ENCODE measurements around the gene VSTM2L.

Gene VSTM2L

DNA sequence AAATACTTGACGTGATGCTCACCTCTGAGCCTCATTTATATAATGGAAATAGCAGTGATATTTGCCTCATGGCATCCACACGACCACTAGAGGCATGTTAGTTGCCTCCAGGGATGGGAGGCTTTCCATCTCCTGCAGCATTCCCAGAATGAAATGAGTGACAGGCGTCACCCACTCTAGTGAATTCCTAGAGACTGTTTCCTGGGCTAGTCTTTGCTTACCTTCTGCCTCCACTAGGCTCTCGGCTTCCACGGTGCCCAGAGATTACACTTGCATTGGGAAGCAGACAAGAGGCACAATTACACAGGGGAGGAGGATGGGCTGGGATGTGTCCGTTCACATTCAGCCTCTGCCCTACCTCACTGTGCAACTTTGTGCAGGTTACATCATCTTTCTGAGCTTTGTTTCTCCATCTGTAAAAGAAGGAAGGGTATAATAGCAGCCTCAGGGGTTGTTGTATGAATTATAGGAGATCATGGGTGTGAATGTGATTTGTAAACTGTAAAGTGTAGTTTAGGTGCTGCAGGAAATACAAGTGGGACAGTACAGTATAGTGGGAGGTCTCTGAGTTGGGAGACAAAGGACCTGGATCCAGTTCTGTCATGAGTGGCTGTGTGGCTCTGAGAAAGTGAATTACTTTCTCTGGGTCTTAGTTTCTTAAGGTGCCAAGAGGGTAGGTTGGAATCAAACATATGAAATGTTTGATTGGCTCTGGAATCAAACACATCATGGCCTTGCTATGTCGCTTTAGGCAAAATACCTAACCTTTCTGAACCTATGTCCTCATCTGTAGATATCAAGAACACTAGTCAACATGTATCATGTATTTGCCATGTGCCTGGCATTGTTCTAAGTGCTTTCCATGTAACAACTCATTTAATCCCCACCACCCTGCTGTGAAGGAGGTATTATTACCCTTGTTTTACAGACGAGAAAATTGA is 3.6 kb upstream of the VSTM2L start:
- DNase-seq (ENCODE audit: low read depth in 3 of 3): no peak

DNA sequence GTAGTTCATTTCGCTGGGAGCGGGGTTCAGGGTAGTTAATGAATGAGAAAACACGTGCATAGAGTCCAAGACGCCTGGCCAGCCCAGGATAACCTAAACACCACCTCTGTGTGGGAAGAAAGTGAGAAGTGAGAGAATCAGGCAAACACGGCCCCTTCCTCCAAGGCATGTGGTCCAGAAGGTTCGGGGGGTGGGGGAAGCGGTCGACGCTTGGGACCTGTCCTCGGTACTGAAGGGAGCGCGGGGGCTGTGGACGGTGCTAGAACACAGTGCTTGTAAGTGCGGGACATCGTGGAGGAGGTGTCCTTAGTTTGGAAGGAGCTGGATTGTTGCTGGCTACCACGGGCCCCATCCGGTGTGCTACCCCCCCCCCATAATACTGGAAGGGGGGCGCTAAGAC is 1.7 kb upstream of the VSTM2L start:
- no peak for DNase-seq (ENCODE audit: low read depth in 3 of 3)

DNA sequence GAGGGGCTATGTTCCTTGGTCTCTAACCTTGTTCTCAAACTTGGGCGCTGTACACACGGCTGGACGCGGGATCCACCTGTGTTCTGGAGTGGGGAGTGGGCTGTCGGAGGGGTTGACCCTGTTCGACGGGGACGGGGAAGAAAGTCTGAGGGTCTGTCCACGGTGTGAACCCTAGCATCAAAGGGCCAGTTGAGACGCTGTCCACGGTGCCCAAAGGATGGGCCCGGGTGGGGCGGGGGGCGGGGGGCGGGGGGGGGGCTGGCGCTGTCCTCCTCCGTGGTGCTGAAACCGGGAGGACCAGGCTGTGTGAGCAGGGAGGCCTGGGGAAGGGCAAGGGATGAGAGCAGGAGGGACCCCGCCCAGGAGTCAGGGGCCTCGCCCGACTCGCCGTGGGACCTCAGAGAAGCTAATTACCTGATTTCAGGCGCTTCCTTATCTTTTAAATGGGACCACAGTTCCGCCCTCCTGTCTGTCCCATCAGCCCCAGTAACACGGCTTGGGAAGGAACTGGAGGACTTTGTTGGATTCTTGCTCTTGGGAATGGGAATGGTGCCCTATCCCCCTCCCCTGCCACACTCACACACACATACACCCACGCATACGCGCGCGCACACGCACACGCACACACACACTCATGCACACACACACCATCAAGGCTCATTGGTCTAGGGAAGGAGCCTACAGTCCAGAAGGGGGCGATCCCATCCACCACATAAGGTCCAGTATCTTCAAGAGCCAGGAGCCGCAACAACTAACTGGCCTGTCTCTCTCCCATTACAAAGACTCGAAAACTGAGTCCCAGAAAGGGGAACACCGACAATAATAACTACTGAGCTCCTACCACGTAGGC is 1.0 kb upstream of the VSTM2L start:
- no peak for DNase-seq (ENCODE audit: low read depth in 3 of 3)

DNA sequence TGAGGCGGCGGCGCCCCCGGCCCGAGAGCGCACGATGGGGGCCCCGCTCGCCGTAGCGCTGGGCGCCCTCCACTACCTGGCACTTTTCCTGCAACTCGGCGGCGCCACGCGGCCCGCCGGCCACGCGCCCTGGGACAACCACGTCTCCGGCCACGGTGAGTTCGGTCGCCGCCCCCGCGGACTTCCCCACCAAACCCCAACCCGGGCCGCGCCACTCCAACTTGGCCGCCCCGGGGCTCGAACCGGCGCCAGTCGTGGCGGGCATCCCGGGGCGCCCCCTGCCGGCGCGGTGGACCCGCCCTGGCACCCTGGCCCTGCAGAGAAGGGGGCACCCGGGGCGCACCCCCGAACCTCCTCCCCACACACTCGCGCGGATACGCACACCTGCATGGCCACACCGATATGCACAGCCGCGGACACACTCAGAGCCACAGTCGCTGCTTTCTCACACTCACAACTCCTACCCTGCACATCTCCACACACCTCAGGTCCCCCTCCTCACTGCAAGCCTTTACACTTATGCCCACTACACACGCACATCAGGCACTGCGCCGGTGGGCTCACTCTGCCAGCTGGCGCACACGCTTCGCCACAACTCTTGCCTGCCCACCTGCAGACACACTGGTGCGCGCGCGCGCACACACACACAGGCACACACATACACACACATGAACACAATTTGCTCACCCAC is 535 bp downstream of the VSTM2L start:
- DNase-seq (ENCODE audit: low read depth in 3 of 3): no peak

DNA sequence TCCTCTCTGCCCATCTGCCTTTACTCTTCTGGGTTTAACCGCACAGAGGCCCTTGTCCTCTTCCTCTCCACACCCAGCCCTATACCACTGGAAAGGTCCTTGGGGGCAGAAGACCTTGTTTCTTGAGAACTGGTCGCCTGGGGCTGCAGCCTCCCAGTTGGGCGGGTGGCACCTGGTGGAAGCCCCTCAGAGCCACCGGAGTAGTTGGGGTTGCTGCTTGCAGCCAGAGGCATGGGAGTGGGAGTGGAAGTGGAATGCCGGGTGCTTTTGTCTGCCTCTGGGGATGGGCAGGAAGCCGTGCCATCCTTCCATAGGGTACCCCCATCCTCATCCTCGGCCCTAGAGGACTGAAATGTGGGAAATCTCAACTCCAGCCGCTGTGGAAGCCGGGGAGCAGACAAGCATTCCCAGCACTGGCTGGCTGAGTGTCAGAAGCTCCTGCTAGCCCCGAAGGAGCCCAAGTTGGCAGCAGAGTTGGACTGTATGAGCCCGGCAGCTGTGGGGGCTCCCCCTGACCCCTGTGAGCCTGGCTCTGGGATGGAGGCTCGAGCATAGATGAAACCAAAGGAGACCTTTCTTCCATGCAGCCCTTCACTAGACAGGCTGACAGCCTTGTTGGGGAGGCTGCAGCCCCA is 1.2 kb downstream of the VSTM2L start:
- DNase-seq (ENCODE audit: low read depth in 3 of 3): no peak

DNA sequence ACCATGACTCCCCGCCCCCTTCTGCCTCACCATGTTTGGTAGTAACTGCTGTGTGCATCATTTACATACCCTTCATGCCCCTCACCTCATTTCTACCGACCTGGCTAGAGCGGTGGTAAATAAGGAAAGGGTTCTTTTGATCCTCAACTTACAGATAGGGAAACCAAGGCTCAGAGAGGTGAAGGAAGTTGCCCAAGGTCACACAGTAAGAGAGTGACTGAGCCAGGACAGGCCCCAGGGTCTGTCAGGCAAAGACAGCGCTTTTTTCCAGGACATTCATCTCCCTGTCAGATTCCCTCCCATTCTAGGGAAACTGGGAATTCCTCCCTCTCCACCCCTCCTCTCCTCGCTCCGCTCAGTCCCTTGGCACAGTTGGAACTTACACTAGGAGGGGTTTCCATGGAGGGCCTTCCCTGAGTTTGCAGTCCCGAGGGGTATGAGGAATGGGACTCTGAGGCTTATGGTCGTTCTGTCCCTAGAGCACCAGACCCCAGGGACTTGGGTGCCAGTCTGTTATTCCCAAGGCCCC is 2.0 kb downstream of the VSTM2L start:
- DNase-seq (ENCODE audit: low read depth in 3 of 3): no peak

DNA sequence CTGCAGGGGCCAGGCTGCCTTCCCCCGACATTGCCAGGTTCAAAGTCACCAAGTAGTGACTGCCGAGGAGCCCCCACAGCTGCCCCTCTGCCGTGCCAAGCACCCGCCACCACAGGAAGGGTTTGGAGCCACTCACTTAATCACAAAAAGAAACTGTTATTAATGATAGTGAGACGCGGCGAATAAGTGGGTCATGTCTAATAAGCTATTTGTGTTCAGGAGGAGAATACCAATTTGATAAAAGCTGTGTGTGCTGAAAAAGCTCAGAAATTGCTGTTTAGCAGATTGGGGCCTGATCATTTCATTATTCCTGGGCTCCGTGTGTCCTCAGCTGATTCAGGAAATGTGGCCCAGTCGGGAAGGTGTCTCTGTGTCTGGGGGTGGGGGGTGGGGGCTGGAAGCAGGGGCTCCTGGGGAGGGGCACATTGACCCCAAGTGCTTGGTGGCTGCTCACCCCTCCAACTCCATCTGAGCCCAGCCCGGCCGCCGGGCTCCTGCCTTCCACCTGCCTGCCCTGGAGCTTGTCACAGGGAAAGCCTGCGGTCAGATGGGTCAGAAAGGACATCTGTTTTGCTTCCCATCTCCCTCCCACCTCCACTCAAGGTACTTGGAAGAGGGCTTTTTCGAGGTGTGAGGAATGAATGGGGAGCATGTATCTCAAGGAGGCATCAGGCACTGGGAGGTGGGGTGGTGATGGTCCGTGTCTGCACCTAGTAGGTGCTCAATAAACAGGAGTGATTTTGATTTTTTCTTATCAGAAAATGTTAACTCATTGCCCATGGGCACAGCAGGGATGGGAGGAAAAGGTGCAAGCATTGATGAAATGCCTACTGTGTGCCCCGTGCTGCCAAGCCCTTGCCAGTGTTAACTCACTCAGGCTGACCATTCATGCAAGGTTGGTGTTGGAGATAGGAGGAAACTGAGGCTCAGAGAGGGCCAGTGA is 3.0 kb downstream of the VSTM2L start:
- DNase-seq (ENCODE audit: low read depth in 3 of 3): no peak

DNA sequence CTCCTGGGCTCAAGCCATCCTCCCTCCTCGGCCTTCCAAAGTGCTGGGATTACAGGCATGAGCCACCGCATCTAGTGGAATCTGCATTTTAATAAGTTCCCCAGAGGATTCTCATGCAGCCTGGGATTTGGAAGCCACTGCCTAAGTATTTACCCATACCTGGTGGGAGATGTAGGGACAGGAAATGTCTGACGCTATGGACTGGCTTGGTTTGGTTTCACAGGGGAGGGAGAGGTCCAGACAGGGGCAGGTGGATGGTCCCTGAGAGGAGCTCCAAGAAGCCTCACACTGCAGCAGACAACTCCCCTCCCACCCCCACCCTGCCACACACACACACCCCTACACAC is 4.4 kb downstream of the VSTM2L start:
- no peak for DNase-seq (ENCODE audit: low read depth in 3 of 3)

DNA sequence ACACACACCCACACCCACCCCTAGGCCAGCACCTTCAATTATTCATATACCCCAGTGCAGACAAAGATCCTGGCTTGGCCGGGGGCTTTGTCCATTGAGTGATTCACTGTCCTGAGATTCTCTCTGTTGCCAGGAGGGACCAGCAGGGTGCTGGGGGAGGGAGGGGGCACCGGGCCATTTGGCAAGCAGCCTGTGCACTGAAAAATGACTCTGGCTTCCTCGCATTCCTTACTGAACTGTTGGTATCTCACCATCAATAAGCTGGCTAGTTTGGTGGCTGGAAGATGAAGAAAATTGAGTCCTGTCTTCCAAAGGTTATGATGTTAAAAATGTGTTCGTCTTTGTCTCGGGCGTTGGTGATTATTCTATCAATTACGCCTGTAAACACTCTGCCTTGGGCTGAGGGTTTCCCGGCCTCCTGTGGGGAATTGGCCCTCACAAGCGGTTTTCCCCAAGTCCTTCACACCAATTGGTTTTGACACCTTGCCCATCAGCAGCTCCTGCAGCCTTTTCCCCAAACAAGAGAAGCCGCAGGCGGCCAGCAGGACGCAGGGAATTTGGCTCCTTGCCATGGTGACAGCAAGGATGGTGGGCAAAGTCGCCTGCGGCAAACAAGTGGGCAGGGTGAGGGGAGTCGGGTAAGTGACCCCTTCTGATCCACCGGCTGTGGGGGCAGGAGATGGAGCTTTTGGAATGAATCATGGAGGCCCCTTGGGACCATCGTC is 4.9 kb downstream of the VSTM2L start:
- DNase-seq (ENCODE audit: low read depth in 3 of 3): no peak

DNA sequence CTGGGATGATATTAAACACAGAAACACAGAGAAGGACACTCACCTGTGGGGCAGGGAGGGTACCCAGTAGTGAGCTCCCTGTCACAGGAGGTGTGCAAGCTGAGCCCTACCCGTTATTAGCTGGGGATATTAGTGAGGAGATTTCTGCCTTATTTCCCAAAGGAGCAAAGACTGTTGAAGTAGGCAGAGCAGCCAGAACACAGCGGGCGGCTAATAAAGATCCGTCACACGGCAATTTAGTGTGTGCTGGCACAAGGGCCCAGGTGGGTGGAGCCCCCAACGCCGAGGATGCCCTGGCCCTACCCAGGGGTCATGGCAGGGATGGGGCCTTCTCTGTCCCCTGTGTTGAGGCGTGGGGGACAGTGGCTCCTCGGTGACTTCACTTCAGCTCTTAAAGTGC is 8.3 kb downstream of the VSTM2L start:
- DNase-seq (ENCODE audit: low read depth in 3 of 3): no peak

DNA sequence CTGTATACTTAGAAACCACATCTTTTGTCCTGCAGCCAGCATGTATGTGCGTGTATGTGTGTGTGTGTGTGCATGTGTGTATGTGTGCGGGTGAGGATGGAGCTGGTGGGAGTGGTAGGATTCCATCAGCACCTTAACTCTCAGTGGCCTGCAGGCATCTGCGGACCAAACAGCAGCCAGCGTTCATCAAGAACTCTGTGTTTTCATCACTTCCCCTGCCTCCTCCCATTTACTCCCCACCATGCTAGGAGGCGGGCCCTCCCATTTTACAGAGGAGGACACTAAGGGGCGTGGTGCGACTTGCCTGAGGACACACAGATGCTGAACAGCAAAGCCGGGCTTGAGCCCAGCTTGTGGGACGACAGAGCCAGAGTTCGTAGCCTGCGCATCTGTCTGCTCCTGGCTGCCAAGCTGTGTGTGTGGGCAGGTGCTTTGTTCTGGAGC is 8.9 kb downstream of the VSTM2L start:
- DNase-seq (ENCODE audit: low read depth in 3 of 3): no peak

DNA sequence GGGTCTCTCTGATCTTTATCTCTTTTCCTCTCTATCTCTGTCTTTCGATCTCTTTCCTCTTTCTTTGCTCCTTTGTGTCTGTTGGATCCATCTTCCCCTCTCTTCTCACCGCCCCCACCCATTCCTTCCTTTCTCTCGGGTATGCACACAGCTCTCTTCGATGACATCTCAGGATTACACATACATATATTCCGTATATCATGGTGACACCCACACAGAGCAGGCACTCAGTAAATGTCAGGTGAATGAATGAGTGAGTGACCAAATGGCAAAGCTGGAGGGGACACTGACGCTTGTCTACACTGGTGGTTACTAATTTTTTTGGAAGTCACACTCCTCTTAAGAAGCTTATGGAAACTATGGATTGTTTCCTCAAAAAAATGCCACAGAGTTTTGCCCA is 9.9 kb downstream of the VSTM2L start:
- no peak for DNase-seq (ENCODE audit: low read depth in 3 of 3)

DNA sequence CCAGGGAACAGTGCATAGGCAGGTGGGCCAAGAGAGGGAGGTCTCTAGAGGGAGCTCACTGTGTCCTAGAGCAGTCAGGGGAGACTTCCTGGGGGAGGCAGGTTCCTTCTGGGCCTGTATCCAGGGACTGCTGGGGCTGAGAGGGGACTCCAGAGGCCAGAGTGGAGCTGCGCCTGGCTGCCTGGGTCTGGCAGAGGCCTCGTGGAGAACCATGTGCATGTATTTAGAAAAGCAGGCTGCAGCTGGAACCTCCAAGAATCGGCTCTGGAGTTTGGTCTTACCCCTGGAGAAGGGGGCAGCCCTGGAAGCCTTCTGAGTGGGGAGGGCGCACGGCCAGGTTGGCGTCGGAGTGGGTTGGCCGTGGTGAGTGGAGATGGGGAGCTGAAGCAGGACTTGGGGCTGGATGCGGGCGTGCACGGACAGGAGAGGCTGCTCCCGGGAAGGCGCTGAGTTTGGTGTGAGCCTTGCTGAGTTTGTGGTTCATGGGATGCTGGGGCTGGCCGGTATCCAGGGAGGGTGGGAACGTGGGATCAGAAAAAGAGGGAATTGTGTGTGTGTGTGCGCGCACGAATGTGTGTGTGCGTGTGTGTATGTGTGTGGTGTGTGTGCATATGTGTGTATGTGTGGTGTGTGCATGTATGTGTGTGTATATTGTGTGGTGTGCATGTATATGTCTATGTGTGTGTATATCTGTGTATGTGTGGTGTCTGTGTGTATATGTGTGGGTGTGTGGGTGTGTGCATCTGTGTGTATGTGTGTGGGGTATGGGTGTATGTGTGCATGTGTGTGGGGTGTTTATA is 10.8 kb downstream of the VSTM2L start:
- no peak for DNase-seq (ENCODE audit: low read depth in 3 of 3)

DNA sequence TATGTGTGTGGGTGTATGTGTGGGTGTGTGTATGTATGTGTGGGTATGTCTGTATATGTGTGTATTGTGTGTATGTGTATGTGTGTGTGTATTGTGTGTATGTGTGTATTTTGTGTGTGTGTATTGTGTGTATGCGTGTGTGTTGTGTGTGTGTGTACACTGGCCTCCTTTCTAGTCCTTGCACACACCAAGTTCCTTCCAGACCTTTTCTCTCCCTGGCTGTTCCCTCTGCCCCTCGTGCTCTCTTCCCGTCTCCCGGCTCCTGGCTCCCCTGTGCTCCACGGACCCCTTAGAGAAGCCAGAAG is 11.4 kb downstream of the VSTM2L start:
- no peak for DNase-seq (ENCODE audit: low read depth in 3 of 3)

DNA sequence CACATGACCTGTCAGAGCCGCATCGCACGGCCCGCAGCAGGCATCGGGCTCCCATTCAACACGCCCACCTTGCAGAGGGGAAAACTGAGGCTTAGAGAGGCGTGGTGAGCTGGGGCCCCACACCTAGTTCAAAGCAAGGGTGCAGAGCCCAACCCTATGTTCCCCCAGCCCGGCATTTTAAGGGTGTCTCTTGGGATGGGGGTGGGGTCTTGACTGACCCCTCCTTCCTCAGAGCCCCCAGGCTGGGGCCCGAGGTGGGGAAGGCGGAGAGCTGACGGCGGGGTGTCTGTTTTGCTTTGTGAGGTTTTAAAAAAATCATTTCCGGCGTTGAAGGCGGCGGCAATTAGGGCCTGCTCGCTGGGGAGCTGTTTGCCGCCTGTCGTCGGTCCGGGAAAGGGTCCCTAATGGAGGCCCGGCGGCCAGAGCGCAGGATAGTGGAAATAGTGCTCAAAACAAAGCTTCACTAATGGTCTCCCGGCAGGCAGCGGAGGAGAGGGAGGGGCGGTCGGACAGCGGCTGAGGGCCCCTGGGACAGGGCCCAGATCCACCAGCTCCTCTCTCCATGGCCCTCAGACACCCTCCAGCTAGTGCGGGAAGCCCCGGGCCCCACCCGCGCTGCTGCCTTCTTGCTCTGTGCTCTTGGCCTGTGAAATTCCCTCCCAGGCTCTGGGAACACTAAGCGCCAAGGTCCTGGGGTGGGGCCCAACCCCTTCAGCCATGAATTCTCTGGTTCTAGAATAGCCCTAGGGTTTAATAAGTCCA is 11.9 kb downstream of the VSTM2L start:
- DNase-seq (ENCODE audit: low read depth in 3 of 3): no peak

DNA sequence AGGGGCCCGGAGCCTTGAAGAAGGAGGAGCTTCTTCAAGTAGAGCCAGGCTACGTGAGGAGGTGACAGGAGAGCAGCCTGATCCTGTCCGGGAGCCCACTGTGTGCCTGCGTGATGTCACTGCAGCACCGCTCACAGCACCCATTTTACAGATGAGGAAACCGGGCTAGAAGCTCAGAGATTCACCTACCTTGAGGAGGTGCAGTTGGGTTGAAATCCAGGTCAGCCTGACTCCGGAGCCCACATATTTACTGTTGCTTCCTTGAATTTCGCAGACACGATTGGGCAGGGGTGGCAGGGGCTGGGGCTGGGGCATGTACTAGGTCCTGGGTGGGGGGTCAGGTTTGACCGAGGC is 12.5 kb downstream of the VSTM2L start:
- DNase-seq (ENCODE audit: low read depth in 3 of 3): no peak

DNA sequence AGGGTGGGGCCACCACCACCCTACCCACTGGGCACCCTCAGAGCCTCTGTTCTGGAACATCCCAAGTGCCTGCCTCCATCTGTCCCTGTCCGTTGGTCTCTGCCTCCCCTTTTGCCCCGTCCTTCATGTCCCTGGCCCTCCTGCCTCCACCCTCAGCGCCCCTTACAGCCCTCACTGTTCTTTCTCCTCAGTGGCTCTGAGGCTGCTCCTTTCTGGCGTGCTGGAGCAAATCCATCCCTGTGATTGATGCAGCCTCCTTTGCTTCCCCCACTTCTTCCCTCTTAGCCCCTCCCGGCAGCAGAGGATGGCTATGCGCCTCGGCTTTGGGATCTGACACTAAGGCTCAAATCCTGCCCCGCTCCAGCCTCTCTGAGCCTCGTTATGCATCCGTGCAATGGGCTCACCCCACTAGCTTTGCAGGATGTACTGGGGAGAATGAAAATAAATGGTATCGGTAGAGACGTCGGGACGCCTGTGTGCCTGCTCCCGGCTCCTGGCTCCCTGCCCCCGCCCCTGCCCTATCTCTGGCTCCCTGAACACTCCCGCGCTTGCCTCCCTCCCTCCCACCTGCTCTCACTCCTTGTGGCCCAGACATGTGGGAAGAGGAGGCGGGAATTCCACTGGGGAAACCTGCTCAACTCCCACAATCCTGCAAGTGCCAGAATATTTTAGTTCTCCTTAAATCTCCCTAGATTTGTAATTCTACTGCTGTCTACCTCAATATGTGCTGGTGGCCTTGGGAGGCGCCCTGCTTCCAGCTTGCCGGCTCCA is 13.1 kb downstream of the VSTM2L start:
- DNase-seq (ENCODE audit: low read depth in 3 of 3): no peak

DNA sequence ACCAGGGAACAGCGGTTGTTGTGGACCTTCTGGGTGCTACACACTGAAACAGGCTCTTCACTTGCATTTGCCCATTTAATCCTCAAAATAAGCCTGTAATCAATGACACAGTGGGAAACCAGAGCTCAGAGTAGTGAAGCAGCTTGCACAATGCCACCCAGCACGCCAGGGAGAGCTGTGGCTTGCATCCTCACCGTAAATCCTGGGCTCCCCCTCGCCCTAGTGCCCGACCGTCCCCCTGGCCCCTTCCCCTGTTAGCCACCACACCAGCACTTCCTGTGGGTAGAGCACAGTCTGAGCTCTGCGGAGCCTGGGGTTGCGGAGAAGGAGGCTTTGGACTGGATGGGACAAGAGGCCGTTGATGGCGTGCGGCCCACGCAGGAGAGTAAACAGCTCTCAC is 14.5 kb downstream of the VSTM2L start:
- no peak for DNase-seq (ENCODE audit: low read depth in 3 of 3)
